AG09309 (cell line): ENCODE measurements around the gene CLECL1.

ENCODE experiments used
- DNase-seq: peaks from one replicate; pipeline ENCODE4 v3.0.0-alpha.2; 2010; ENCODE audit warnings: low read depth
- H3K4me3 ChIP-seq: 2 replicates; pipeline ENCODE4 v1.5.1; 2011; ENCODE audit warnings: mild to moderate bottlenecking, low read depth, low read length, moderate library complexity; ENCODE audit not compliant: control insufficient read depth
- CTCF ChIP-seq: IDR thresholded peaks from 2 replicates; pipeline ENCODE4 v1.5.1; 2011; ENCODE audit warnings: mild to moderate bottlenecking, low read depth, low read length, inconsistent platforms; ENCODE audit not compliant: insufficient read depth, control insufficient read depth; ENCODE audit errors: missing control alignments

Gene CLECL1

GRCh38 chr12:9674226-9674590 is 58.7 kb downstream of the CLECL1 start:
- H3K4me3 ChIP-seq: no peak overlapping the region
- no peak for DNase-seq

GRCh38 chr12:9673404-9674225 is 59.3 kb downstream of the CLECL1 start:
- H3K4me3 ChIP-seq: no peak overlapping the region
- DNase-seq: peak; percentile 80
- TF ChIP-seq CTCF: no peak

More at GRCh38 chr12:9674226-9674590, 58.7 kb downstream of the CLECL1 start:
- TF ChIP-seq CTCF: no peak
